ELF-1 (cell line): ENCODE data around the gene KDM6A.
"Not testable (repeated sequence)": the region's sequence is repeated elsewhere in the genome, so short reads cannot be mapped to it uniquely, and the experiment has no call there.

Experiments used
- DNase-seq: peaks from one replicate; pipeline ENCODE4 v3.0.0-alpha.2; 2016; ENCODE audit warnings: low read depth, low spot score

KDM6A gene

DNA sequence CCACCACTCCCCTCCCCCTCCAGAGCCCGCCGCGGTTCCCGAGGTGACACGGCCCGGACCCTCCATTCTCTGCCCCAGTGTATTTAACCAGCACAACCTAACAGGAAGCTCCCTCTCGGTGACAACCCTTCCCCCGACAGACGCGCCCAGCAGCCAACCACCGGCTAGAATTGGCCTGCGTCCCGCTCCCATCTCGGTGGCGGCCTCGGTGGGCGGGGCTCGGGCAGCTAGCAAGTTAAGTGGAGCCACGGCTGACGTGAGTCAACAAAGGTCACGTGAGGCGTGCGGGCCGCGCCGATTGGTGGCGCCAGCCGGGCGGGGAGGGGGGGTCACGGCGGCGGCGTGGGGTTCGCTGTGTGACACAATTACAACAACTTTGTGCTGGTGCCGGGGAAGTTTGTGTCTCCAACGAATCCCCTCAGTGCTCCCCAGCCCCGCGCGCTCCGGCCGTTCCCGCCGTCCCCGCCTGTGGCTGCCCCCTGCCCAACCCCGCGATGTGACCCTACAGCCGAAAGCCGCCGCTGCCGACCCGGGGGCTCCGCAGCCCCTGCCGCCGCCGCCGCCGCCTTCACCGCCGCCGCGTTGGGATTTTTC lies at the start of gene KDM6A:
Gene KDM6A, plus strand, starts transcription at position 368 of the 594 bp plus-strand sequence. CDS start 364 bp downstream, outside the sequence.
- DNase-seq, result peak; percentile 100

DNA sequence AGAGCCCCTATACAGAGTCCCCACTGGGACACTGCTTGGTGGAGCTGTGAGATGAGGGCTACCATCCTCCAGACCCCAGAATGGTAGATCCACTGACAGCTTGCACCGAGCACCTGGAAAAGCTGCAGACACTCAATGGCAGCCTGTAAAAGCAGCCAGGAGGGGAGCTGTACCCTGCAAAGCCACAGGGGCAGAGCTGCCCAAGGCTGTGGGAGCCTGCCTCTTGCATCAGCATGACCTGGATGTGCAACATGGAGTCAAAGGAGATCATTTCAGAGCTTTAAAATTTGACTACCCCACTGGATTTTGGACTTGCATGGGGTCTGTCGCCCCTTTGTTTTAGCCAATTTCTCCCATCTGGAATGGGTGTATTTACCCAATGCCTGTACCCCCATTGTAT lies 49.8 kb upstream of the KDM6A start:
- not testable (repeated sequence) for DNase-seq

DNA sequence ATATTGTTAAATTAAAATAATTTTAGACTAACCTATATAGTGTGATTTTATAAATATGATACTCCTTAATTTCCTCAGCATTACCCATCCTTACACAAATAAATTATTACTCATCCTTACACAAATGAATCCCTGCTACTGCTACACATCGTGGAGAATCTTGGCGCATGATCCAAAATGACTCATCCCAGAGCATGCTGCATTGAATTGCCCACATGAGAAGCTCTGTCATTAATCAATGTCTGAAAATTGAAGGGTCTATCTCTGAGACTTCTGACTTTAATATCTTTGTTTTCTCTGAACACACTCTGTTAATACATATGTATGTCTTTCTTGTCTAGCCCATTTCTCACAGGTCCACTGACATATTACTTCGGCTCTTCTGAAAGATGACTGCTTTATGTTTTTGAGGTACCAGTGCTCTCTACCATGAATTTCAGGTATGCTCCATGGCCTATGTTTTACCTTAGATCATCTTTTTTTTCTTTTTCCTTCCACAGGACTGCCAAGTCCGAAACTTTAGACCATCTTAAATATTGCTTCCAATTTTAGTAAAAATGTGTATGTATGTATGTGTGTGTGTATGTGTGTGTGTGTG lies 44.9 kb upstream of the KDM6A start:
- no peak for DNase-seq

DNA sequence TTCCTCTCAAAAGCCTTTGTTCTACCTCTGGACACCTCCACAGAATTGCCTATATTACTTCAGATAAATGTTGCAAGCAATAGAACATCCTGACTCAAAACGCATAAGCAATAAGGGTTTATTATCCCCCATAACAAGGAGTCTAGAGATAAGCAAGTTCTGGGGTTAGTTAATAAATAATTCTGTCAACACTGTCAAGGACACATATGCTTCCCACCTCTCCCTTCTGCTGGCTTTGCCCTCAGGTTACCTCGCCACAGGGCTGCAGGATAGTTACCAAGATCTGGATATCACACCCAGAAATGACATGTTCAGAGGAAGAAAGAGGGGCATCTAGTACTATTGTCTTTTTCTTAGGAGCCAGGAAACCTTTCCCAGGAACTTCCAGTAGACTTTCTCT lies 43.2 kb upstream of the KDM6A start:
- DNase-seq, result no peak

DNA sequence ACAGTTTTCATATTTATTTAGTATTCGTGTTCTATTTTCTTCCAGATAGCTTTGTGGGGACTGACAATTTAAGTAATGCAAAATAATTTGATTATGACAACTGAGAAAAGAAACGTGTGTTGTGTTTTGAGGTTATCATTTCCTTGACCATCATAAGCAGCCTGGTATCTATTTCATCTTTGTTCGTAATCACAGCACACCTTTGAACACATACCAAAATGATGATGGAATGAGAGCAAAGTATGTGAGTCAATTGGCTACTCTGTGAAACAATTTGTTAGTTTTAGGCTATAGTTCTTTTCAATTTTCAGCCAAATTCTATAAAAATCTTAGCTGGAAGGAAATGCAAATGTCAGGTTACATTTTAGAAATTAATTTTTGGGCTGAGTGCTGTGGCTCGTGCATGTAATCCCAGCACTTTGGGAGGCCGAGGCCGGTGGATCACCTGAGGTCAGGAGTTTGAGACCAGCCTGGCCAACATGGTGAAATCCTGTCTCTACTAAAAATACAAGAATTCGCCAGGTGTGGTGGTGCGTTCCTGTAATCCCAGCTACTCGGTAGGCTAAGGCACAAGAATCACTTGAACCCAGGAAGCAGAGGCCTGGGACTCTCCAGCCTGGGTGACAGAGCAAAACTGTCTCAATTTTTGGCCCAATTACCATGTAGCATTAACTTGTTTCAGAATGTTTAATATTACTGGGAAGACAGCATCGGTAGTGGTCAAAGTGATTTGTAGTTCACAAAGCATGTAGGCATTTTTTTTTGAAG lies 30.3 kb upstream of the KDM6A start:
- no peak for DNase-seq

DNA sequence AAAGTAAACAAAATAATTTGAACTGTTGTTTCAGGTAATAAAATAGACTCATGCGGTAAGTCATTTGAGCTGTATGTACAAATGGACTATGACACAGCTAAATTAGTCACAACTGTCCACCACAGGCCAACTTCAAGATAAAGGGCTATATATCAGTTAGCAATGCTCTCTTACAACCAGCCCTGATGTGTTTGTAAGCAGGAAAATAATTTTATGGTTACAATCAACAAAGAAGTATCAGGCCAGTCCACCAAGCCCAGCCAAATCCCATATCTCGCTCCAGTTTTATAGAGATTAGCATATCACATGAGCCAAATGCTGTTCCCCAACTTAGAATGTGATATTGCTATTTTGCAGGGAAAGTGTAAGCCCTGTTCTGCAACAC lies 29.7 kb upstream of the KDM6A start:
- DNase-seq, result no peak

DNA sequence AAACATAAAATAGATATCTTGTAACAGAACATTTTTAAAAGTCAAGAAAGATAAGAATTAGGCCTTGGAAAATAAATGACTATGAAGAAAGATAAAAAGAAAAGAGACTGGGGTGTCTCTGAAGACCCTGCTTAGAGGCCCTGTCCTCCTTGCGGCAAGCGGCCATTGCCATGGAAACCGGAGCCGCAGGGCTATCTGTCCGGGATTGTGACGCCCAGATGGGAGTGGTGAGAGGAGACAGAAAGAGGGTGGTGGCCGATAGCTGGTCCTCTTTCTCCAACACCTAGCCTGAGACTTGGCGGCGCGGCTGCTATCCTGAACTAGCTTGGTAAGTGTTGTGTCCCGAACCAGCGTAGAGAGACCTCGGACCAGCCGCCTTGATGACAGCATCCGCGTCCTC lies 29.2 kb upstream of the KDM6A start, which contains the start of gene DUSP21:
Gene DUSP21, plus strand, starts transcription at position 269 of the 400 bp plus-strand sequence. Its CDS starts 112 bp downstream, at position 381.
- no peak for DNase-seq

DNA sequence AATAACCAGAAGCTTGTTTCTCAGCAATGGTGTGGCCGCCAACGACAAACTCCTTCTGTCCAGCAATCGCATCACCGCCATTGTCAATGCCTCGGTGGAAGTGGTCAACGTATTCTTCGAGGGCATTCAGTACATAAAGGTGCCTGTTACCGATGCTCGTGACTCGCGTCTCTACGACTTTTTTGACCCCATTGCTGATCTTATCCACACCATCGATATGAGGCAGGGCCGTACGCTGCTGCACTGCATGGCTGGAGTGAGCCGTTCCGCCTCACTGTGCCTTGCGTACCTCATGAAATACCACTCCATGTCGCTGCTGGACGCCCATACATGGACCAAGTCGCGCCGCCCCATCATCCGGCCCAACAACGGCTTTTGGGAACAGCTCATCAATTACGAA lies 28.8 kb upstream of the KDM6A start:
- no peak for DNase-seq

DNA sequence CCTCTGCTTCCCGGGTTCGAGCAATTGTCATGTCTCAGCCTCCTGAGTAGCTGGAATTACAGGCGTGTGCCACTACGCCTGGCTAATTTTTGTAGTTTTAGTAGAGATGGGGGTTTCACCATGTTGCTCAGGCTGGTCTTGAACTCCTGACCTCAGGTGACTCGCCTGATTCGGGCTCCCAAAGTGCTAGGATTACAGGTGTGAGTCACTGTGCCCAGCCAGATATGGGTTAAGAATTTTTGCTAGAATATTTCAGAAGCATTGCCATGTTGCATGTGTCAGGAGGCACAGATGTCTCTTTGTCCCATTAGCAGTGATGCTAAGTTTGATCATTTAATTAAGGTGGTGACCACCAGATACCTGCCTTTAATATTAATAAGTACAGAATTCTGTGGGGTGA lies 22.1 kb upstream of the KDM6A start:
- not testable (repeated sequence) for DNase-seq

DNA sequence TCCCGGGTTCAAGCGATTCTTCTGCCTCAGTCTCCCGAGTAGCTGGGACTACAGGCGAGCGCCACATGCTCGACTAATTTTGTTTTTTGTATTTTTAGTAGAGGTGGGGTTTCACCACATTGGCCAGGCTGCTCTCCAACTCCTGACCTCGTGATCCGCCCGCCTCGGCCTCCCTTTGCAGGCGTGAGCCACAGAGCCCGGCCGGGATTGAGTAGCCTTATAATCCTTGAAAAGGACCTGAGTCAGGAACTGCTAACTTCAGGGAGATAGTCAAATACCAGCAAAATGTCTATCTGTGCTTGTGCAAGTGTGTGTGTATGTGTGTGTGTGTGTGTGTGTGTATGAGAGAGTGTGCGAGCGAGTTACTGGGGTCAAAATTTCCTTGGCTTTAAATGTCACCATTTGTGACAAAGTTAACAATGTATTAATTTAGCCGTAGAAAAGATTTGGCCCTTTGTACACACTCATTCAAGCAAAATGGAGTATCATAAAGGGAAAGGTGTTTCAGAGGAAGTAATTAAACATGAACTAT lies 1.8 kb upstream of the KDM6A start:
- DNase-seq, result peak; percentile 73

DNA sequence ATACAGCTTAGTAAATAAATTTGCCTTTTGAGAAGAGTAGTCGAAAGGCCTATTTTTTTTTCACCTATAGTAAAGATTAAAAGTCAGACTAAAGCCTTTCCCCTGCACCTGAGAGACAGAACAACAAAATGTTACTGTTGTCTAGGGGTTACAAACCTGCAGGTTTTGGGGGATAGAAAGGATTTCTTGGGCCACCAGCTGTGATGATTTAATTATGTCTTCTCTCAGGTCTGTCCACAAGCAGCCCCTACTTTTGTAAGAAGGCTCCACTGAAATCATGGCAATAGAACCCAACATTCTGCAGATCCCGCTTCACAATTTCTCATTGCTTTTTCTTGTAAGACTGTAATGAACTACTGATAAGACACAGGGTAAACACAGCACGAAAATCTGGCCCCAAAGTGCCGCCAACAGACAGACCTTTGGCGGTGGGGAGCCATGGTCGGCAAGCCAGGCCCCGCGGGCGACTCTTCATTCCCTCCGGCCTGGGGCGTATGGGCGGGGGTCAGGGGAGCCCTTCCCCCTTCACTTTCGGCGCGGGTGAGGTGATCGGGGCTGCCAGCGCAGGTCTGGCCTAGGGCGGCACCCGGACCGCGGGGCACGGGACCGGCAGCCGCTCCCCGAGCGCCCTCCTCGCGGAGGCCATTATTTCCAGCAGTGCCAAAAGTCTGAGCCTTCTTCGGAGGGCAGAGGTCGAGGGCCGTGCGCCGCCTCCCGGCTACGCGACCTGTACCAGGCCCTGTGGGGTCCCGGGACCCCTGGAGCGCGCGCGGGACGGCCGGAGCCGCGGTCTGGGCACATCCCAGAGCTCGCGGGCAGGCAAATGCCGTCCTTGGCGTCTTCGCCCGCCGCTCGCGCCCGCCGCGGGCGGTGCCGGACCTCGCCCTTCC lies 812 bp upstream of the KDM6A start:
- peak; percentile 82 for DNase-seq

DNA sequence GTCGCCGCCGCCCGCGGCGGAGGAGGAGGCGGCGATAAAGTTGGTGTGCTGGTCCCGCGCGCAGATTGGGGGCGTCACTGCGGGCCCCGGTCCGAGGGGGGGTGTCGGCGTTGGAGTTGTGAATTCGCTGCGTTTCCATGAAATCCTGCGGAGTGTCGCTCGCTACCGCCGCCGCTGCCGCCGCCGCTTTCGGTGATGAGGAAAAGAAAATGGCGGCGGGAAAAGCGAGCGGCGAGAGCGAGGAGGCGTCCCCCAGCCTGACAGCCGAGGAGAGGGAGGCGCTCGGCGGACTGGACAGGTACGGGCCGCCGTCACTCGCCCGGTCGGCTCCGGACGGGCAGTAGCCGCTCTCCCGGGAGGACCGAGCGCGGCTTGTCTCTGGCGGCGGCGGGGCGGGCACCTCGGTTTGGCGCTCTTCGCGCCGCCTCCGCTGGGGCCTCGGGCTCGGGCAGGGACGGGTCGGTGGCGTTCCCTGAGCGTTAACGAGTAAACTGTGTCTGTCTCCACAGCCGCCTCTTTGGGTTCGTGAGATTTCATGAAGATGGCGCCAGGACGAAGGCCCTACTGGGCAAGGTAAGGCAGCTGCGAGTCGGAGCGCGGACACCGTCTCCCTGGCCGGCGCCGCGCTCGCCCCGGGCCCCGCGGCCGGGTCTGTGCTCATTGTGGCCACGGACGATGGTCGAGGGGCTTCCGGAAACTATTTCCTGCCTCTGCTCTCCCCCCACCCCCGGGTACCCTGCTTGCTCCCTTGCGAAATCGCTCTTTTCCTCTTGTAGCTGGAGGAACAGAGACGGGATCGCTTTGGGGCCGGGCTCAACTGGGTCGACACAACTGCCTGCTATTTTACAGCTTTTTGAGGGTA lies 658 bp downstream of the KDM6A start:
- DNase-seq, result peak; percentile 70

DNA sequence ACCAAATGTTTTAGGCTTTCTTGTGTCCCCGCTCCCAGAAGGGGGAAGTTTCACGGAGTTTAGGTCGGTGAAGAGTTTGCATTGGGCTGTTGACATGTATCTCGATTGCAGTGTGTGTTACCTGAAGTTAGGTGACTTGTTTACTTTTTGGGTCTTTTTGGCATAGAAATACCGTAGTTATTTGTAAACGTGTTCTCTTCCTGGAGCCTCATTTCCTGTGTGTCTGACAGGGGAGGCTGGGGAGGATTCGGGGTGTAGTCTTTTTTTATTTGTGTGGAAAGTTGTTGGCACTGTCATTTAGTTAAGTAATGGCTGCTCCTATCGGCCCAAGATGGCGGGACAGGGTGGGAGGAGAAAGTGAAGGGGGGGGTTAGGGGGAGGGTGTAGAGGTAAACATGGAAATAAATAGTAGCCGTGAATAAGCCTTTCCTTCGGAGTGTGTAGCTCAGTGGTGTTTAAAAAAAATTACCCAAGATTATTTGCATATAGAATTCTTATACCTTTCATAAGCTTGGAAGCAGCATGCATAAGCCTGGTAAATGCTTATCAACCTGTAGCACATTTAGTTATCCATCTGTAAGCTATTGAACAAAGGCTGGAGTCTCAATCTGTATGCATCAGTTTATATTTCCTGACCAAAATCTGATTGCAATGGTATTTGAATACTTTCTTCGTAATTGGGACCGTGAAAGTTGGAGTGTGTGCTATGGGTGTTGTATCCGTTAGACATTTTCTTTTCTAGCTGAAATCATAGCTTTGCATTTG lies 1.6 kb downstream of the KDM6A start:
- DNase-seq, result peak; percentile 55

DNA sequence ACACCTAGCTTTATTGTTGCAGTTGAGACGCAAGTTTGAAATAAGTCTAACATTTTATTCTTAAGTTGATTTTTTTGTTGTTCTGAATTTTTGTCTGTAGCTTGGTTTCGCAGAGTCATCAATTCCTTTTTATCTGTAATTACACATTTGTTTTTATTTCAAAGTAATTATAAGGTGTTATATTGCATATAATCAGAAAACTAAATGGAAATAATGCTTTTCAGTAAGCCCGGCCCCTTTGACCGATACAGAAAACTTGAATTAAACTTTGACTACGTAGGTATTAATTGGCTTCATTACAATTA lies 2.1 kb downstream of the KDM6A start:
- DNase-seq, result no peak

DNA sequence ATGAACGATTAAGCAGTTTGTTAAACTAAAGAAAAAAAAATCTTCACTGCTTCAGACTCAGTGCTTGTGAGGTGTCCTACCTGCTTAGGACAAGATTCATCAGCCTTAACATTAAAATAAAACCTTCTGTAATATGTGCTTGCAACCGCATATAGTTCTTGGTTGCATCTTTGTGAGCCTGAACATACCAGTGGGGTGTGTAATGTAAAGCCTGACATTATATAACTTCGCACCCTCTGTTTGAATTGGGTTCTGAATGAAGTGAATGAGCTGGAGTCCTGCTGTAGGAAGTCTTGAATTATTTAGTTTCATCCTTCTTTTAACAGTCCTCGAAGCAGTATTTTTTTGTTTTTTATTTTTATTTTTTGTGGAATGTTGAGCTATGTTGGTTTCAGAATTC lies 3.1 kb downstream of the KDM6A start:
- no peak for DNase-seq

DNA sequence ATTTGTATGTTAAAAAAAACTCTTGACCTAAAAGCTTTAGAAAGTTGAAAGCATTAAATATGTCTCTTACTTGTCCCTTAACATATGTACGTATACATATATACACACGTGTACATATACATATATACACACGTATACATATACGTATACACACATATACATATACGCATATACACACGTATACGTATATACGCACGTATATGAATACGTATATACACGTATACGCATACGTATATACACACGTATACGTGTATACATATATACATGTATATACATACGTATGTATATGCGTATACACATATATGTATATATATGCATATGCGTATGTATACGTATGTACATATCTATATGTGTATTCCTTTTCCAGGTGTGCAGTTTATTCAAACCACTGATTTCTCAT lies 3.8 kb downstream of the KDM6A start:
- DNase-seq, result no peak

DNA sequence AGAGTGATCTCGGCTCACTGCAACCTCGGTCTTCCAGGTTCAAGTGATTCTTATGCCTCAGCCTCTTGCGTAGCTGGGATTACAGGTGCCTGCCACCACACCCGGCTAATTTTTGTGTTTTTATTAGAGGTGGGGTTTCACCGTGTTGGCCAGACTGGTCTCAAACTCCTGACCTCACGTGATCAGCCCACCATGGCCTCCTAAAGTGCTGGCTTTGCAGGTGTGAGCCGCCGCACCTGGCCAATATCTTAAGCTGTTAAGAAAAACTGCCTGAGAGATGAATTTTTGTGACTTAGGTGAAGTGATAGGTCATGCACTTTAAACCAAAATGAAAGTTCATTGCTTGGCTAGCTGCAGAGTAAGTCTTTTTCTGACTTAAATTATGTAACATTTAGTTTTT lies 5.8 kb downstream of the KDM6A start:
- no peak for DNase-seq

DNA sequence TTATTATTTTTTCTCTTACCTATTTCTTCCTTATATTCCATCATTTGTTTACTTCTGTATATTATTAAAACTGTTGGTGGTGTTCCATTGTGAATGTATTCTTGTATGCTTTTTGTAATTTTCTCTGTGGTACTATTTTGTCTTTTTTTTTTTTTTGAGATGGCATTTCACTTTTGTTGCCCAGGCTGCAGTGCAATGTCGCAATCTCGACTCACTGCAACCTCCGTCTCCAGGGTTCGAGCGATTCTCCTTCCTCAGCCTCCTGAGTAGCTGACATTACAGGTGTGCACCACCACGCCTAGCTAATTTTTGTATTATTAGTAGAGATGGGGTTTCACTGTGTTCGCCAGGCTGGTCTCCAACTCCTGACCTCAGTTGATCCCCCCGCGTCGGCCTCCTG lies 8.6 kb downstream of the KDM6A start:
- DNase-seq, result no peak

DNA sequence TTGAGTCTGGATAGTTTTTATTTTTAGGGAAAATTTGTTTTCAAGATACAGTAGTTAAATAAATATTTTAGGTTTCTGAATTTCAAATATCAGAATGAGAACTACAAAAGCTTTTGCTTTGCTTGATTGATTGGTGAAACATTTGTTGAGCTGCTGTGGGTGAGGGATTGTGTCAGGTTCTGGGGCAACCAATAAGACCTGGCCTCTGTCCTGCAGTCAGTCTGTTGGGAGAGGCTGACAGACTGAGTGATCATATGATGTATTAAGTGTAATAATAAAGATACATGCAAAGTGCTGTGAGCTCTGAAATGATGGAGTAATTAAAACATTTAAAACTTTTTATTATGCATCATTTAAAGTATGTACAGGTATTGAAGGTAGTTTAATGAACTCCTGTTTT lies 9.6 kb downstream of the KDM6A start:
- no peak for DNase-seq

DNA sequence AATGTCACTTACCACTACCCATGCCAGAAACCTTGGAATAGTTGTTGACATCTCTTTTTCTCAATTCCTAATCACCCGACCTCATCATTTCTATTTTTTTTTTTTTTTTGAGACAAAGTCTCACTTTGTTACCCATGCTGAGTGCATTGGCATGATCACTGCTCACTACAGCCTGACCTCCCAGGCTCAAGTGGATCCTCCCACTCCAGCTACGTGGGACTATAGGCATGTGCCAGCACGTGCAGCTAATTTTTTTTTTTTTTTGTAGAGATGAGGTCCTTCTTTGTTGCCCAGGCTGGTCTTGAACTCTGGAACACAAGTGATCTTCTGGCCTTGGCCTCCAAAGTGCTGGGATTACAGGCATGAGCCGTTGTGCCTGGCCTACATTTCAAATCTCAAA lies 12.0 kb downstream of the KDM6A start:
- DNase-seq, result no peak
